PC-3 (cell line): Measurements from ENCODE around the gene GPR132. TPM values are rescaled to one million over a fixed set of nuclear protein-coding genes. Genes with fewer than 3 reads are reported as not detected.

Experiments used
- ATAC-seq: fragments of 200-7000 bp; cut with Tn5 transposase; 2 replicates; pipeline ENCODE4 v1.9.1; 2020; ENCODE audit warnings: mild to moderate bottlenecking, moderate library complexity
- BruUV-seq: library from RNA; stranded (reverse); fragments of 400-500 nt; replicated peaks from 2 replicates; lab custom pipeline; 2021; lab: Mats Ljungman, UMichigan
- CTCF ChIA-PET: fragments of 300-600 bp; sonication (Branson Sonifier 250); formaldehyde crosslinking; loops from one replicate; lab custom pipeline; 2022; ENCODE audit warnings: antibody characterized with exemption; lab: Charles Lee
- POLR2A ChIA-PET: fragments of 300-600 bp; sonication (Branson Sonifier 250); formaldehyde crosslinking; loops from one replicate; lab custom pipeline; 2022; ENCODE audit warnings: antibody characterized with exemption; ENCODE audit not compliant: unreplicated experiment; lab: Charles Lee
- DNase-seq: peaks from one replicate; pipeline ENCODE4 v3.0.0-alpha.2; 2015
- H2AFZ ChIP-seq: fragments of 300-600 bp; sonication (generic); 2 replicates; pipeline ENCODE4 v1.6.0; 2016; ENCODE audit warnings: antibody characterized with exemption, low read length
- H3F3A ChIP-seq: fragments of 300-600 bp; sonication (generic); one replicate; pipeline ENCODE4 v1.6.0; 2017; ENCODE audit warnings: antibody characterized with exemption, low read length, control low read depth, mild to moderate bottlenecking; ENCODE audit not compliant: unreplicated experiment
- H3K27ac ChIP-seq: fragments of 300-600 bp; sonication (generic); 2 replicates; pipeline ENCODE4 v1.5.1; 2016; ENCODE audit warnings: mild to moderate bottlenecking, low read length
- H3K27me3 ChIP-seq: fragments of 300-600 bp; sonication (generic); 2 replicates; pipeline ENCODE4 v1.6.1; 2016; ENCODE audit warnings: low read length, mixed read lengths
- H3K36me3 ChIP-seq: fragments of 300-600 bp; sonication (generic); 2 replicates; pipeline ENCODE4 v1.6.1; 2016; ENCODE audit warnings: low read depth, mixed run types, low read length, mixed read lengths
- H3K4me1 ChIP-seq: fragments of 300-600 bp; sonication (generic); 2 replicates; pipeline ENCODE4 v1.5.1; 2016; ENCODE audit warnings: low read length; ENCODE audit not compliant: insufficient read depth
- H3K4me2 ChIP-seq: fragments of 300-600 bp; sonication (generic); 2 replicates; pipeline ENCODE4 v1.6.0; 2016; ENCODE audit warnings: low read length
- H3K4me3 ChIP-seq: fragments of 300-600 bp; sonication (generic); 2 replicates; pipeline ENCODE4 v1.5.1; 2016; ENCODE audit warnings: mild to moderate bottlenecking, low read length, mixed read lengths
- H3K79me2 ChIP-seq: fragments of 300-600 bp; sonication (generic); 2 replicates; pipeline ENCODE4 v1.6.1; 2017; ENCODE audit warnings: low read length, mixed read lengths
- H3K9ac ChIP-seq: fragments of 300-600 bp; sonication (generic); 2 replicates; pipeline ENCODE4 v1.6.0; 2016; ENCODE audit warnings: mild to moderate bottlenecking, low read length
- H3K9me2 ChIP-seq: fragments of 300-600 bp; sonication (generic); replicated peaks from 2 replicates; pipeline ENCODE4 v1.6.1; 2016; ENCODE audit warnings: mixed run types, low read length, mixed read lengths
- H3K9me3 ChIP-seq: fragments of 300-600 bp; sonication (generic); 2 replicates; pipeline ENCODE4 v1.6.1; 2016; ENCODE audit warnings: low read length, mixed read lengths
- H4K20me1 ChIP-seq: fragments of 300-600 bp; sonication (generic); 2 replicates; pipeline ENCODE4 v1.6.1; 2016; ENCODE audit warnings: low read length, mixed read lengths
- EZH2 ChIP-seq: fragments of 300-600 bp; sonication (generic); IDR thresholded peaks from one replicate; pipeline ENCODE4 v1.6.1; 2017; ENCODE audit warnings: antibody characterized with exemption, mild to moderate bottlenecking, low read length; ENCODE audit not compliant: unreplicated experiment
- EZH2phosphoT487 ChIP-seq: fragments of 300-600 bp; sonication (generic); IDR thresholded peaks from 2 replicates; pipeline ENCODE4 v1.6.1; 2018; ENCODE audit warnings: mild to moderate bottlenecking, antibody characterized with exemption, low read length, borderline replicate concordance
- intact Hi-C: fragments of 100-400 bp; cut with micrococcal nuclease; formaldehyde crosslinking; loops from 2 replicates; pipeline ENCODE4 v1.9.0; 2023
- total RNA-seq: library from RNA; depleted of rRNA; stranded (reverse); fragments of >200 nt; gene quantifications from 2 replicates; pipeline ENCODE4 v1.2.3, GENCODE V29; 2014
- TF ChIP-seq, protein P1 (sequence below): fragments of 300-600 bp; sonication (generic); conservative IDR thresholded peaks from 2 replicates; pipeline ENCODE4 v1.5.1; 2017; ENCODE audit warnings: antibody characterized with exemption, low read depth, mild to moderate bottlenecking, low read length

Gene GPR132
- total RNA-seq, 1 experiment from 2014 or later, result 0.04 TPM

GRCh38 chr14:105051182-105052109 lies 13.8 kb downstream of the GPR132 start:
- no peak for TF ChIP-seq EZH2
- TF ChIP-seq, protein P1, sequence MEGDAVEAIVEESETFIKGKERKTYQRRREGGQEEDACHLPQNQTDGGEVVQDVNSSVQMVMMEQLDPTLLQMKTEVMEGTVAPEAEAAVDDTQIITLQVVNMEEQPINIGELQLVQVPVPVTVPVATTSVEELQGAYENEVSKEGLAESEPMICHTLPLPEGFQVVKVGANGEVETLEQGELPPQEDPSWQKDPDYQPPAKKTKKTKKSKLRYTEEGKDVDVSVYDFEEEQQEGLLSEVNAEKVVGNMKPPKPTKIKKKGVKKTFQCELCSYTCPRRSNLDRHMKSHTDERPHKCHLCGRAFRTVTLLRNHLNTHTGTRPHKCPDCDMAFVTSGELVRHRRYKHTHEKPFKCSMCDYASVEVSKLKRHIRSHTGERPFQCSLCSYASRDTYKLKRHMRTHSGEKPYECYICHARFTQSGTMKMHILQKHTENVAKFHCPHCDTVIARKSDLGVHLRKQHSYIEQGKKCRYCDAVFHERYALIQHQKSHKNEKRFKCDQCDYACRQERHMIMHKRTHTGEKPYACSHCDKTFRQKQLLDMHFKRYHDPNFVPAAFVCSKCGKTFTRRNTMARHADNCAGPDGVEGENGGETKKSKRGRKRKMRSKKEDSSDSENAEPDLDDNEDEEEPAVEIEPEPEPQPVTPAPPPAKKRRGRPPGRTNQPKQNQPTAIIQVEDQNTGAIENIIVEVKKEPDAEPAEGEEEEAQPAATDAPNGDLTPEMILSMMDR, result no peak
- H3K4me2 ChIP-seq, result no peak overlapping the region
- no TSS peak for BruUV-seq
- H3K27ac ChIP-seq, result no peak overlapping the region
- no peaks in the 10 kb centered on the region for H3K4me1 ChIP-seq
- no peaks in the 10 kb centered on the region for H4K20me1 ChIP-seq
- no peaks in the 10 kb centered on the region for H3F3A ChIP-seq
- DNase-seq (no peak), ATAC-seq (no peak)
- intact Hi-C loops, result no loop called here
- H3K9ac ChIP-seq, result no peak overlapping the region
- H3K79me2 ChIP-seq, result no peaks in the 10 kb centered on the region
- no peaks in the 10 kb centered on the region for H3K9me2 ChIP-seq
- H3K9me3 ChIP-seq, result no peaks in the 10 kb centered on the region
- no peak overlapping the region for H2AFZ ChIP-seq
- ChIA-PET POLR2A (no interaction called here), CTCF (no interaction called here)
- no peaks in the 10 kb centered on the region for H3K27me3 ChIP-seq
- H3K4me3 ChIP-seq, result no peak overlapping the region
- no peaks in the 10 kb centered on the region for H3K36me3 ChIP-seq

GRCh38 chr14:105050551-105050897 lies 14.7 kb downstream of the GPR132 start:
- intact Hi-C loops, result no loop called here
- Histone ChIP-seq H3K36me3 (no peaks in the 10 kb centered on the region; the same call in 1 of the 2 replicates), H3K9me3 (no peaks in the 10 kb centered on the region), H2AFZ (no peak overlapping the region), H4K20me1 (no peaks in the 10 kb centered on the region), H3K9me2 (no peaks in the 10 kb centered on the region), H3K27me3 (no peaks in the 10 kb centered on the region), H3K4me2 (no peak overlapping the region), H3F3A (no peaks in the 10 kb centered on the region), H3K4me1 (no peaks in the 10 kb centered on the region), H3K79me2 (no peaks in the 10 kb centered on the region), H3K4me3 (no peak overlapping the region), H3K9ac (no peak overlapping the region), H3K27ac (no peak overlapping the region)
- POLR2A ChIA-PET, result no interaction called here
- CTCF ChIA-PET, result no interaction called here
- peak; percentile 51 for DNase-seq
- no TSS peak for BruUV-seq
- TF ChIP-seq, protein P1, result no peak
- TF ChIP-seq EZH2phosphoT487 (no peak), EZH2 (no peak)
- no peak for ATAC-seq

DNA sequence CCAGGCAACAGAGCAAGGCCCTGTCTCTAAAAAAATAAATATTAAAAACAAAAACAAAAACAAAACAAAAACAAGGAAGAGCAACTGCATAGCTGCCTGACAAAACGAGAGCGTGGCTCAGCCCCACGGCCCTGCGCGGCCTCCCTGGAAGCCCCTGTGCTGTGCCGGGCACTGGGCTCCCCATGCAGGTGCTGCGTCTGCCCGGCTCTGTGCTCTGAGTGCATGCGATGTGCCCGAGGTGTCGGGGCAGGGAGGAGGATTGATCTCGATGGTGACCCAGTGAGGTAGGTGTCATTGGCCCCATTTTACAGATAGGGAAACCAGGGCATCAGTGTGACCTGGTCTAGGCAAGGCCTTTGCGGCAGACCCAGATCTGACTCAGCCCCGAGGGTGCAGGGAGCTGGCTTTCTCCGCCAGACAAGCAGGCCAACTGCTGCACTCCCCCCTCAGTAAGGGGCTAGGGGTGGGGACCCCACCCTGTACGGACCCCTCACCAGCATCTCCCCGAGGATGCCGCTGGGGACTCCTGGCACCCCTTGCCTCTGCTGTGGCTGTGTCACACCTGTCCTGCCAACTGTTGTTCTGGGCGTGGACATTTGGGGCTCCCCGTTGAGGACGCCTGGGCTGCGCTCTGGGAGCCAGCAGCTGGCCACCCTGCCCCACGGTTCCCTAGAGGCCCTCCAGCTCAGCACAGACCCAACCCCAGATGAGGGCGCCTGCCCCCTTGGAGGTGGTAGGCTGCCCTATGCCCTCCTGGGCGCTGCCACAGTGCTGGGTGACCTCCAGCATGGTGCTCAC lies 15.3 kb downstream of the GPR132 start:
- H3K27me3 ChIP-seq, result no peaks in the 10 kb centered on the region
- CTCF ChIA-PET, result no interaction called here
- no peak for ATAC-seq
- H3K36me3 ChIP-seq, result no peaks in the 10 kb centered on the region; the same call in 1 of the 2 replicates
- no peak overlapping the region for H3K4me2 ChIP-seq
- H4K20me1 ChIP-seq, result no peaks in the 10 kb centered on the region
- H2AFZ ChIP-seq, result no peak overlapping the region
- POLR2A ChIA-PET, result no interaction called here
- no peak overlapping the region for H3K27ac ChIP-seq
- DNase-seq, result no peak
- H3F3A ChIP-seq, result no peaks in the 10 kb centered on the region
- TF ChIP-seq, protein P1, result no peak
- no peak for TF ChIP-seq EZH2phosphoT487
- H3K4me3 ChIP-seq, result no peak overlapping the region
- no peaks in the 10 kb centered on the region for H3K4me1 ChIP-seq
- no peaks in the 10 kb centered on the region for H3K9me3 ChIP-seq
- H3K79me2 ChIP-seq, result no peaks in the 10 kb centered on the region
- intact Hi-C loops, result no loop called here
- no TSS peak for BruUV-seq
- H3K9ac ChIP-seq, result no peak overlapping the region
- no peaks in the 10 kb centered on the region for H3K9me2 ChIP-seq
